K562 (cell line): ENCODE data around the gene IKBKG. TPM values are rescaled to one million over a fixed set of nuclear protein-coding genes. Genes with fewer than 3 reads are reported as not detected.
"Not testable (repeated sequence)": the region's sequence is repeated elsewhere in the genome, so short reads cannot be mapped to it uniquely, and the experiment has no call there.

ENCODE experiments used
- ATAC-seq: fragments of 200-7000 bp; cut with Tn5 transposase; 3 replicates; pipeline ENCODE4 v1.9.1; 2020; ENCODE audit warnings: moderate library complexity
- BruUV-seq: library from RNA; stranded (reverse); fragments of 400-500 nt; replicated peaks from 2 replicates; lab custom pipeline; 2021; lab: Mats Ljungman, UMichigan
- CTCF ChIA-PET: fragments of 300-600 bp; formaldehyde crosslinking; extraction: SDS; loops from one replicate; lab custom pipeline; 2021; ENCODE audit warnings: low intra/inter-chr PET ratio; lab: Yijun Ruan, JAX
- POLR2A ChIA-PET: fragments of 300-600, 350-650 bp; sonication (Branson Sonifier 250); formaldehyde crosslinking; extraction: SDS; loops from one replicate; lab custom pipeline; 2021; ENCODE audit warnings: antibody characterized with exemption, inconsistent platforms; lab: Yijun Ruan, JAX
- DNase-seq, 4 experiments: peaks; one replicate each; pipeline versions ENCODE4 v3.0.0 to v3.0.0-alpha.2; 2011 to 2018; ENCODE audit warnings: low spot score in 3 of 4, mixed read lengths in 3 of 4; ENCODE audit errors: extremely low read depth in 1 of 4
- FAIRE-seq: peaks from 2 replicates; lab custom pipeline; 2011; peaks lifted over from hg19 to GRCh38; lab: Jason Lieb, UNC
- H2AFZ ChIP-seq: 2 replicates; pipeline ENCODE4 v1.6.0; 2011; ENCODE audit warnings: low read depth, low read length, control low read depth, inconsistent platforms
- H3K27ac ChIP-seq: fragments of 200-600 bp; 3 replicates; pipeline ENCODE4 v1.8.0; 2011; ENCODE audit warnings: low read depth, mild to moderate bottlenecking, control low read depth, inconsistent platforms, low read length, moderate library complexity, mixed read lengths; ENCODE audit errors: extremely low read depth
- H3K27me3 ChIP-seq, 2 experiments: fragments of 300-600 bp in 1 of 2; 2 replicates in 1 of 2; 3 replicates in 1 of 2; pipeline versions ENCODE4 v1.6.0 to v1.8.0; 2011; ENCODE audit warnings: inconsistent platforms in 2 of 2, low read length in 2 of 2, mild to moderate bottlenecking in 1 of 2, mixed read lengths in 1 of 2, moderate library complexity in 1 of 2; ENCODE audit not compliant: control insufficient read depth in 2 of 2, insufficient read depth in 2 of 2
- H3K36me3 ChIP-seq: fragments of 300-600 bp; 3 replicates; pipeline ENCODE4 v1.8.0; 2011; ENCODE audit warnings: mild to moderate bottlenecking, low read length, inconsistent platforms; ENCODE audit not compliant: control insufficient read depth, insufficient read depth
- H3K4me1 ChIP-seq, 2 experiments: fragments of 200-600 bp in 1 of 2; replicated peaks in 1 of 2; 2 replicates in 1 of 2; 3 replicates in 1 of 2; pipeline versions ENCODE4 v1.5.1 to v1.8.0; 2011; ENCODE audit warnings: inconsistent platforms in 2 of 2, low read length in 2 of 2, mild to moderate bottlenecking in 1 of 2, mixed read lengths in 1 of 2, moderate library complexity in 1 of 2; ENCODE audit not compliant: control insufficient read depth in 2 of 2, insufficient read depth in 2 of 2
- H3K4me2 ChIP-seq: 2 replicates; pipeline ENCODE4 v1.6.1; 2011; ENCODE audit warnings: low read length, control low read depth, inconsistent platforms, mixed read lengths; ENCODE audit not compliant: insufficient read depth
- H3K4me3 ChIP-seq: fragments of 200-600 bp; sonication (generic), shearing (Covaris generic); 2 replicates; pipeline ENCODE4 v1.5.1; 2016; ENCODE audit warnings: control low read depth, inconsistent platforms
- H3K79me2 ChIP-seq: fragments of 200-600 bp; 3 replicates; pipeline ENCODE4 v1.8.0; 2011; ENCODE audit warnings: low read length, inconsistent platforms; ENCODE audit not compliant: control insufficient read depth, insufficient read depth
- H3K9ac ChIP-seq, 2 experiments: 2 replicates each; pipeline versions ENCODE4 v1.6.0 to v1.6.1; 2011; ENCODE audit warnings: low read depth in 2 of 2, low read length in 2 of 2, control low read depth in 1 of 2, inconsistent platforms in 1 of 2, mild to moderate bottlenecking in 1 of 2, mixed read lengths in 1 of 2; ENCODE audit not compliant: insufficient read depth in 1 of 2
- H3K9me1 ChIP-seq: one replicate; pipeline ENCODE4 v1.6.0; 2011; ENCODE audit warnings: inconsistent platforms, mild to moderate bottlenecking, low read length, moderate library complexity; ENCODE audit not compliant: control insufficient read depth, insufficient read depth
- H3K9me3 ChIP-seq: replicated peaks from 2 replicates; pipeline ENCODE4 v1.5.1; 2011; ENCODE audit warnings: low read depth, low read length, inconsistent platforms; ENCODE audit not compliant: control insufficient read depth, insufficient read depth
- H4K20me1 ChIP-seq: replicated peaks from 2 replicates; pipeline ENCODE4 v1.6.1; 2011; ENCODE audit warnings: low read length, inconsistent platforms, mixed read lengths; ENCODE audit not compliant: control insufficient read depth, insufficient read depth
- WGBS: fragments of 100-300 bp; shearing (Covaris generic); methylation state at CpG from one replicate; pipeline ENCODE4 v1.1.6; 2016; ENCODE audit warnings: low coverage, mixed read lengths; ENCODE audit not compliant: insufficient coverage; ENCODE audit errors: missing lambda C conversion rate; 5-methylcytosine and 5-hydroxymethylcytosine counted together
- in situ Hi-C: fragments of 300-500 bp; cut with MboI; formaldehyde crosslinking; loops from 4 replicates; pipeline ENCODE4 v1.15.0; 2018; ENCODE audit warnings: inconsistent platforms, mixed read lengths
- intact Hi-C: fragments of 100-400 bp; cut with micrococcal nuclease; formaldehyde crosslinking; loops from 2 replicates; pipeline ENCODE4 v1.14.2; 2022
- polyA plus RNA-seq, 8 experiments: library from polyadenylated mRNA; depleted of rRNA in 4 of 8; stranded (reverse) in 5 of 8; unstranded in 3 of 8; fragments of >200 nt; fragmentation: Nextera tagmentation in 2 of 8; fragmentation: Illumina TruSeq in 1 of 8; extraction: Ambion mirVana in 2 of 8; extraction: Trizol in 1 of 8; gene quantifications; 2 replicates each; pipeline versions ENCODE4 v1.2.1 to v1.2.3, GENCODE V29; 2011 to 2014; ENCODE audit warnings: inconsistent platforms in 1 of 8, missing spikeins in 1 of 8
- total RNA-seq, 7 experiments: library from RNA; depleted of rRNA in 6 of 7; stranded (reverse); fragments of >200 nt in 6 of 7; fragmentation: Illumina TruSeq in 2 of 7; extraction: Trizol in 2 of 7; gene quantifications; 2 replicates each; pipeline versions ENCODE4 v1.2.1 to v1.2.3, GENCODE V29; 2011 to 2021; ENCODE audit warnings: low replicate concordance in 1 of 7
- TF ChIP-seq, protein P1 (sequence below): fragments of 450-650 bp; IDR thresholded peaks from 2 replicates; pipeline ENCODE4 v1.6.1; 2017; ENCODE audit warnings: antibody characterized with exemption, mild to moderate bottlenecking
- TF ChIP-seq, protein P2 (sequence below), 2 experiments: IDR thresholded peaks; 2 replicates each; pipeline ENCODE4 v1.6.1; 2012; ENCODE audit warnings: improper control_type of control experiment in 2 of 2, low read depth in 2 of 2, low read length in 2 of 2, borderline replicate concordance in 1 of 2

The IKBKG gene
- total and polyA plus RNA-seq, 9 of the 15 experiments (the other 6 are each of a cell fraction or from before 2014, with no cell fraction given) = 0.68 to 60.0 (median 21.9) TPM

DNA sequence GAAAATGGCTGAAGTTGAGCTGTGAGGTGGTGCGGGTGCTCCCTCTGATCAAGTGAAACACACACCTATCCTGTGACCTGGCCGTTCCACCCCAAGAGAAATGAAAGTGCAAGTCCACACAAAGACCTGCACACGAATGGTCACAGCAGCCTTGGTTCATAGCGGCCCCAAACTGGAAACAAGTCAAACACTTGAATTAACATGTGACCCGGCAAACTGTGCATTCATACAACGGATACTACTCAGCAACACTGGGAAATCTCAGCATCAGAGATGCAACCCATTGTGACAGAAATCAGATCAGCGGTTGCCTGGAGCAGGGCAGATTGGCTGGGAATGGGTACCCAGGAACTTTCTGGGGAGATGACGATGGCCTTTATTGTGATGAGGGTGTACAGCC is 8.3 kb upstream of the IKBKG start:
- no peaks in the 10 kb centered on the region for H3K9me3 ChIP-seq
- H3K4me2 ChIP-seq = no peak overlapping the region
- H4K20me1 ChIP-seq = no peaks in the 10 kb centered on the region
- no TSS peak for BruUV-seq
- no peak for DNase-seq
- no peak overlapping the region for H2AFZ ChIP-seq
- intact Hi-C loops = no loop called here
- no peak overlapping the region for H3K9ac ChIP-seq
- WGBS = 86% methylated on average over 8 of the region's 8 CpGs
- no peaks in the 10 kb centered on the region for H3K27me3 ChIP-seq
- H3K36me3 ChIP-seq = peaks cover 68% of the 10 kb centered on the region; the same call in 2 of the 3 replicates
- ATAC-seq = no peak
- no peak overlapping the region for H3K4me3 ChIP-seq
- TF ChIP-seq, protein P1, sequence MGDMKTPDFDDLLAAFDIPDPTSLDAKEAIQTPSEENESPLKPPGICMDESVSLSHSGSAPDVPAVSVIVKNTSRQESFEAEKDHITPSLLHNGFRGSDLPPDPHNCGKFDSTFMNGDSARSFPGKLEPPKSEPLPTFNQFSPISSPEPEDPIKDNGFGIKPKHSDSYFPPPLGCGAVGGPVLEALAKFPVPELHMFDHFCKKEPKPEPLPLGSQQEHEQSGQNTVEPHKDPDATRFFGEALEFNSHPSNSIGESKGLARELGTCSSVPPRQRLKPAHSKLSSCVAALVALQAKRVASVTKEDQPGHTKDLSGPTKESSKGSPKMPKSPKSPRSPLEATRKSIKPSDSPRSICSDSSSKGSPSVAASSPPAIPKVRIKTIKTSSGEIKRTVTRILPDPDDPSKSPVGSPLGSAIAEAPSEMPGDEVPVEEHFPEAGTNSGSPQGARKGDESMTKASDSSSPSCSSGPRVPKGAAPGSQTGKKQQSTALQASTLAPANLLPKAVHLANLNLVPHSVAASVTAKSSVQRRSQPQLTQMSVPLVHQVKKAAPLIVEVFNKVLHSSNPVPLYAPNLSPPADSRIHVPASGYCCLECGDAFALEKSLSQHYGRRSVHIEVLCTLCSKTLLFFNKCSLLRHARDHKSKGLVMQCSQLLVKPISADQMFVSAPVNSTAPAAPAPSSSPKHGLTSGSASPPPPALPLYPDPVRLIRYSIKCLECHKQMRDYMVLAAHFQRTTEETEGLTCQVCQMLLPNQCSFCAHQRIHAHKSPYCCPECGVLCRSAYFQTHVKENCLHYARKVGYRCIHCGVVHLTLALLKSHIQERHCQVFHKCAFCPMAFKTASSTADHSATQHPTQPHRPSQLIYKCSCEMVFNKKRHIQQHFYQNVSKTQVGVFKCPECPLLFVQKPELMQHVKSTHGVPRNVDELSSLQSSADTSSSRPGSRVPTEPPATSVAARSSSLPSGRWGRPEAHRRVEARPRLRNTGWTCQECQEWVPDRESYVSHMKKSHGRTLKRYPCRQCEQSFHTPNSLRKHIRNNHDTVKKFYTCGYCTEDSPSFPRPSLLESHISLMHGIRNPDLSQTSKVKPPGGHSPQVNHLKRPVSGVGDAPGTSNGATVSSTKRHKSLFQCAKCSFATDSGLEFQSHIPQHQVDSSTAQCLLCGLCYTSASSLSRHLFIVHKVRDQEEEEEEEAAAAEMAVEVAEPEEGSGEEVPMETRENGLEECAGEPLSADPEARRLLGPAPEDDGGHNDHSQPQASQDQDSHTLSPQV = 0 out of 2 replicates have a peak, but pooled peaks have one; percentile 21
- TF ChIP-seq, protein P2, sequence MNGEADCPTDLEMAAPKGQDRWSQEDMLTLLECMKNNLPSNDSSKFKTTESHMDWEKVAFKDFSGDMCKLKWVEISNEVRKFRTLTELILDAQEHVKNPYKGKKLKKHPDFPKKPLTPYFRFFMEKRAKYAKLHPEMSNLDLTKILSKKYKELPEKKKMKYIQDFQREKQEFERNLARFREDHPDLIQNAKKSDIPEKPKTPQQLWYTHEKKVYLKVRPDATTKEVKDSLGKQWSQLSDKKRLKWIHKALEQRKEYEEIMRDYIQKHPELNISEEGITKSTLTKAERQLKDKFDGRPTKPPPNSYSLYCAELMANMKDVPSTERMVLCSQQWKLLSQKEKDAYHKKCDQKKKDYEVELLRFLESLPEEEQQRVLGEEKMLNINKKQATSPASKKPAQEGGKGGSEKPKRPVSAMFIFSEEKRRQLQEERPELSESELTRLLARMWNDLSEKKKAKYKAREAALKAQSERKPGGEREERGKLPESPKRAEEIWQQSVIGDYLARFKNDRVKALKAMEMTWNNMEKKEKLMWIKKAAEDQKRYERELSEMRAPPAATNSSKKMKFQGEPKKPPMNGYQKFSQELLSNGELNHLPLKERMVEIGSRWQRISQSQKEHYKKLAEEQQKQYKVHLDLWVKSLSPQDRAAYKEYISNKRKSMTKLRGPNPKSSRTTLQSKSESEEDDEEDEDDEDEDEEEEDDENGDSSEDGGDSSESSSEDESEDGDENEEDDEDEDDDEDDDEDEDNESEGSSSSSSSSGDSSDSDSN (IDR thresholded peaks at IDR 0.05; ENCODE audit: borderline replicate concordance in 1 of 2, low read depth in 2 of 2, low read length in 2 of 2) = no peak
- TF ChIP-seq, all 486 proteins: peak for 1
- Histone ChIP-seq H3K27ac (no peak overlapping the region), H3K9me1 (no peaks in the 10 kb centered on the region), H3K4me1 (peaks cover 30 to 46% of the 10 kb centered on the region in 2 experiments), H3K79me2 (peaks cover 60% of the 10 kb centered on the region)
- FAIRE-seq = no peak
- in situ Hi-C loops = loop anchor here (10.0 to 25.0 kb wide), 3 partner anchors 134 to 377 kb away; partner anchors contain the start of genes DNASE1L1, EMD and FLNA
- ChIA-PET POLR2A (interaction anchor here (0.6 to 1.5 kb wide), 3 partner anchors 138 to 160 kb away, joined by 3 to 4 read pairs (median 3); partner anchors contain the start of gene EMD), CTCF (no interaction called here)

DNA sequence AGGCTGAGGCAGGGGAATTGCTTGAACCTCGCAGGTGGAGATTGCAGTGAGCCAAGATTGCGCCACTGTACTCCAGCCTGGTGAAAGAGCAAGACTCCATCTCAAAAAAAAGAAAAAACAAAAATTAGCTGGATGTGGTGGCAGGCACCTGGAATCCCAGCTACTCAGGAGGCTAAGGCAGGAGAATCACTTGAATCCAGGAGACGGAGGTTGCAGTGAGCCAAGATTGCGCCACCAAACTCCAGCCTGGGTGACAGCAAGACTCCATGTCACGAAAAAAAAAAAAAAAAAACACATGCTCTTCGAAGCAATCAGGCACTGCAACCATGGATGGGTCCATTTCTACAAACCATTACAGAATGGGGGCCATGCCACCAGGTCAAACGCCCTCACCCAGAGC is 7.1 kb upstream of the IKBKG start:
- POLR2A ChIA-PET = interaction anchor here (0.6 to 1.5 kb wide), 5 partner anchors 11 to 171 kb away, joined by 3 to 8 read pairs (median 3); partner anchors contain the start of gene ATP6AP1
- H3K4me1 ChIP-seq = peaks cover 37 to 45% of the 10 kb centered on the region in 2 experiments
- H3K4me2 ChIP-seq, H2AFZ ChIP-seq, BruUV-seq, H3K4me3 ChIP-seq, H4K20me1 ChIP-seq, ATAC-seq, H3K9me1 ChIP-seq, H3K9me3 ChIP-seq, DNase-seq, FAIRE-seq, H3K27me3 ChIP-seq, intact Hi-C loops: not testable (repeated sequence)
- peaks cover 65% of the 10 kb centered on the region for H3K79me2 ChIP-seq
- peak overlapping the region; percentile 91; a peak in 3 of 4 replicates for H3K9ac ChIP-seq
- CTCF ChIA-PET = interaction anchor here (0.6 kb wide), 1 partner anchor 165 kb away, joined by 3 read pairs; no protein-coding TSS in a partner anchor
- H3K36me3 ChIP-seq = peaks cover 68% of the 10 kb centered on the region
- in situ Hi-C loops = loop anchor here (25.0 kb wide), 1 partner anchor 378 kb away; no protein-coding TSS in a partner anchor
- peak overlapping the region; percentile 94; the same call in 2 of the 3 replicates for H3K27ac ChIP-seq
- WGBS = 100% methylated on average over 1 of the region's 7 CpGs
